ENCODE measurements around the gene ZNF800. TPM values are rescaled to one million over a fixed set of nuclear protein-coding genes. Genes with fewer than 3 reads are reported as not detected.
"Not testable (repeated sequence)": the region's sequence is repeated elsewhere in the genome, so short reads cannot be mapped to it uniquely, and the experiment has no call there.

Gene ZNF800, protein sequence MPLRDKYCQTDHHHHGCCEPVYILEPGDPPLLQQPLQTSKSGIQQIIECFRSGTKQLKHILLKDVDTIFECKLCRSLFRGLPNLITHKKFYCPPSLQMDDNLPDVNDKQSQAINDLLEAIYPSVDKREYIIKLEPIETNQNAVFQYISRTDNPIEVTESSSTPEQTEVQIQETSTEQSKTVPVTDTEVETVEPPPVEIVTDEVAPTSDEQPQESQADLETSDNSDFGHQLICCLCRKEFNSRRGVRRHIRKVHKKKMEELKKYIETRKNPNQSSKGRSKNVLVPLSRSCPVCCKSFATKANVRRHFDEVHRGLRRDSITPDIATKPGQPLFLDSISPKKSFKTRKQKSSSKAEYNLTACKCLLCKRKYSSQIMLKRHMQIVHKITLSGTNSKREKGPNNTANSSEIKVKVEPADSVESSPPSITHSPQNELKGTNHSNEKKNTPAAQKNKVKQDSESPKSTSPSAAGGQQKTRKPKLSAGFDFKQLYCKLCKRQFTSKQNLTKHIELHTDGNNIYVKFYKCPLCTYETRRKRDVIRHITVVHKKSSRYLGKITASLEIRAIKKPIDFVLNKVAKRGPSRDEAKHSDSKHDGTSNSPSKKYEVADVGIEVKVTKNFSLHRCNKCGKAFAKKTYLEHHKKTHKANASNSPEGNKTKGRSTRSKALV
- polyA plus RNA-seq (2013, experiment 1 of 2): 4.7 TPM
- polyA plus RNA-seq (2013, experiment 2 of 2): 4.9 TPM

DNA sequence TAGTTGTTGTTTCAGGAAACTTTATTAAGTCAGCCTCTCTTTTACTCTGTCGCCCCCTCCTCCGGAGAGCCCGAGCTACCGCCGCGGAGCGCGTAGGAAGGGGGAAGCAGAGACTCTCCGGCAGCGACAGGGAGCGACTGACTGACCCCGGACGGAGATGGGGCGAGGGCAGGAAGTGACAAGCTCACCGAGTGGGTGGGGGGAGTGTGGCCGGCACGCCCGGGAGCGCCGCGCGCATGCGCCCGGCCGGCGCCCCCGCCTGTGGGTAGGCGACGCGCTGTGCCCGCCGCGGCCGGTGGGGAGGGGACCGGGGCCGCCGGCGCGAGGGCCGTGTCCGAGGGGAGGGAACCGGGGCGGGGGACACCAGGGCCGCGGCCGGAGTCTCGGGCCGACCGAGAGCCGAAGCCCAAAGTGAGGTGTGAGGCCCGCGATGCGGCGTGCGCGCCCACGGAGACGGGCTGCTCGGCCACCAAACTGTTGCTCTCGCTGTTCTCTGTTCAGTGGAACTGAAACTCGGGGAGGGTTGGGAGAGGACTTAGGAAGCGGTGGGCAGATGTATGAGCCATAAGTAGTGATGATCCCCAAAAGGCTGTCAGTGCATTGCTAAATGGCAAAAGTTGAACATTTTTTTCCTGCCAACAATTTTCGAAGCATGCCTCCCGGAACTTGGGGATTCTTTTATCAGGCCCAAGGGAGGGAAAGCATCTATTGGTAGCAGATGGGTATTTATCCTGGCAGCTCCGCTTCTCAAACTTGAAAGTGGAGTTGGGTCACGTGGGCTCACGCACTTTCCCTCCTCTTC is at the start of gene ZNF800:
TSS of gene ZNF800 (minus strand) at position 143 of the 802 bp plus-strand sequence. CDS start 1,151 bp downstream, outside the sequence.
- peak within 1 kb of the TSS; percentile 49 for H3K9ac ChIP-seq (ENCODE audit: low read depth, low read length)
- peaks cover 6% of the 10 kb centered on the region; the same call in 1 of the 2 replicates for H3K4me1 ChIP-seq (ENCODE audit: insufficient read depth, low read length)
- H3K27ac ChIP-seq (ENCODE audit: low read depth, low read length): peak within 1 kb of the TSS; percentile 13; the same call in 1 of the 2 replicates
- peaks cover 70% of the 10 kb centered on the region for H3K27me3 ChIP-seq (ENCODE audit: insufficient read depth, low read length)
- peak within 1 kb of the TSS; percentile 97 for H3K4me3 ChIP-seq (ENCODE audit: low read length)
- peaks cover 21% of the 10 kb centered on the region; the same call in 1 of the 2 replicates for H3K36me3 ChIP-seq (ENCODE audit: insufficient read depth, low read length)
- under 1% methylated on average over 66 of the region's 67 CpGs for WGBS
- no peaks in the 10 kb centered on the region for H3K9me3 ChIP-seq (ENCODE audit: insufficient read depth, low read depth, low read length)

DNA sequence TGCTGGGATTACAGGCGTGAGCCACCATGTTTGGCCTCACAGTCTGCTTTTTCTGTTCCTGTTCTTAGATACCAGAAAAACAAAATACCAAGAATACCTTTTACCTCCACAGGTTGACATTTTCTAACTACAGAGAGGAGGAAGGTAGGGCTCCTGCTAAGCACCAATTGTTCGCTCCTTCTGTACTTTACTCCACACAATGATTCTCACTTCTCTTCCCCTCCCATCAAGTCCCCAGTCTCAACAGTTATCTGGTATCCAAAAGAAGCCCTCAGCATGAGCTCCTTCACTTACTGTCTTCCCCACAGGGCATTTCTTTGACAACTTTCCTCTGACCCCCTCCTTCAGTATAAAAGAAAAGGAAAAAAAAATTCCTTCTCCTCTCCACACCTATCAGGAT is 47.7 kb upstream of the ZNF800 start:
- 85% methylated on average over 2 of the region's 2 CpGs for WGBS
- no peaks in the 10 kb centered on the region for H3K36me3 ChIP-seq (ENCODE audit: insufficient read depth, low read length)

DNA sequence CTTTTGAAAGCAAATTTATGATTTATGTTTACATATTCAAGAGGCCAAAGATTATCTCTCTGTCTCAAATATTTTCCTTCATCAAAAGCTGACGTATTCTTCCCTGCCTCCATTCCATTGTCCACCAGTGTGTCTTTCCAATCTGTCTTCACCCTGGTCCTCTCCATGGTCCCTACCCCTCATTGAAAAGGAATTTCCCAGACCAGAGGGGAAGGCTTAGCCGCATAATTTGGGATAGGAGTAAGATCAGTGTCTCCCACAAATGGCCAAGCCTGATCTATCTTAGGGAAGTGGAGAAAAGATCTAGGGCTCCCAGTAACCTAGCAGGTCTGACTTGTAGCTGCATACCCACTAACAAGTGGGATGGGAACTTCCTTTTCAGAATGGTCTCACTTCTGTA is 46.3 kb upstream of the ZNF800 start:
- no peak overlapping the region for H3K9ac ChIP-seq (ENCODE audit: low read depth, low read length)
- H3K9me3 ChIP-seq (ENCODE audit: insufficient read depth, low read depth, low read length): no peaks in the 10 kb centered on the region
- H3K27me3 ChIP-seq (ENCODE audit: insufficient read depth, low read length): no peaks in the 10 kb centered on the region
- H3K36me3 ChIP-seq (ENCODE audit: insufficient read depth, low read length): no peaks in the 10 kb centered on the region
- no peak overlapping the region for H3K27ac ChIP-seq (ENCODE audit: low read depth, low read length)
- 0 out of 2 replicates have a peak, but pooled peaks cover 5% of the 10 kb centered on the region for H3K4me1 ChIP-seq (ENCODE audit: insufficient read depth, low read length)
- no peak overlapping the region for H3K4me3 ChIP-seq (ENCODE audit: low read length)
- WGBS: 82% methylated on average over 2 of the region's 2 CpGs

More for the DNA sequence above, 47.7 kb upstream of the ZNF800 start:
- no peak overlapping the region for H3K9ac ChIP-seq (ENCODE audit: low read depth, low read length)
- no peak overlapping the region for H3K4me3 ChIP-seq (ENCODE audit: low read length)
- no peaks in the 10 kb centered on the region for H3K27me3 ChIP-seq (ENCODE audit: insufficient read depth, low read length)
- no peak overlapping the region for H3K27ac ChIP-seq (ENCODE audit: low read depth, low read length)
- no peaks in the 10 kb centered on the region for H3K9me3 ChIP-seq (ENCODE audit: insufficient read depth, low read depth, low read length)
- 0 out of 2 replicates have a peak, but pooled peaks cover 5% of the 10 kb centered on the region for H3K4me1 ChIP-seq (ENCODE audit: insufficient read depth, low read length)

DNA sequence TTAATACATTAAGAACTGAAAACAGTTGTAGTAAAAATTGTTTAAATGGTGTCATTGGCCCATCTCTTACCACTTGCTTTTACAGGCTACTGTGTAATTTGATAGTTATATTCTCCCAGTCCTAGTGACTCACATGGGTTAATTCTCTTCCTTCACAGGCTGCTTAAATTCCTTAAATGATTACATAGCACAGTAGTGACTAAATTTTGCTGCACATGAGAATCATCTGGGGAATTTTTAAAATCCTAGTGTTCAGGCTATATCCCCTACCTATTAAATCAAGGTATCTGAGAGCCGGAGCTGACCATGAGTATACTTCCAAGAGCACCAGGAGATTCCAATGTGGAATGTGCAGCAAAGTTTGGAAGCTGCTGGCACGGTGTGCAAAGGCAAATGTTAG is 45.3 kb upstream of the ZNF800 start:
- 70% methylated on average over 2 of the region's 2 CpGs for WGBS

DNA sequence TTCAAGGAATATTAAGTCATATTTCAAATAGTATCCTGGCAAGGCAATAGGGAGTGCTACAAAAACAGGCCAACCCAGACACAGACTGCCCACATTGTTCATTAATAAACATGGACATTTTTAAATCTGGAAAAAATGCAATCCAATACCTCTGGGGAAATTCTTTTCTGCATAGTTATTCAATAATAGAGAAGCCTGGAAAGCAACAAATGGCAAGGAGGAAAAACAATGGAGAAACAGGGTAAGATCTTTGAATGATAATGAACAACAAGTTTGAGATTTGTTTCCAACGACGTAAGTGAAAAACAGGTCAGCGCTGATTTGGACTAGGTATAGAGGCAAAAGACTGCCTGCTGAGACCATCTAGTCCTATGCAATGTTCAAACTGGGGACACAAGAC is 44.7 kb upstream of the ZNF800 start:
- no peaks in the 10 kb centered on the region for H3K9me3 ChIP-seq (ENCODE audit: insufficient read depth, low read depth, low read length)
- no peak overlapping the region for H3K9ac ChIP-seq (ENCODE audit: low read depth, low read length)
- H3K36me3 ChIP-seq (ENCODE audit: insufficient read depth, low read length): no peaks in the 10 kb centered on the region
- no peaks in the 10 kb centered on the region for H3K27me3 ChIP-seq (ENCODE audit: insufficient read depth, low read length)
- no peak overlapping the region for H3K27ac ChIP-seq (ENCODE audit: low read depth, low read length)
- no peak overlapping the region for H3K4me3 ChIP-seq (ENCODE audit: low read length)
- 0 out of 2 replicates have a peak, but pooled peaks cover 5% of the 10 kb centered on the region for H3K4me1 ChIP-seq (ENCODE audit: insufficient read depth, low read length)
- 89% methylated on average over 3 of the region's 3 CpGs for WGBS

More for the DNA sequence above, 45.3 kb upstream of the ZNF800 start:
- H3K27ac ChIP-seq (ENCODE audit: low read depth, low read length): no peak overlapping the region
- H3K4me3 ChIP-seq (ENCODE audit: low read length): no peak overlapping the region
- no peaks in the 10 kb centered on the region for H3K36me3 ChIP-seq (ENCODE audit: insufficient read depth, low read length)
- H3K9ac ChIP-seq (ENCODE audit: low read depth, low read length): no peak overlapping the region
- H3K9me3 ChIP-seq (ENCODE audit: insufficient read depth, low read depth, low read length): no peaks in the 10 kb centered on the region
- 0 out of 2 replicates have a peak, but pooled peaks cover 5% of the 10 kb centered on the region for H3K4me1 ChIP-seq (ENCODE audit: insufficient read depth, low read length)
- no peaks in the 10 kb centered on the region for H3K27me3 ChIP-seq (ENCODE audit: insufficient read depth, low read length)

DNA sequence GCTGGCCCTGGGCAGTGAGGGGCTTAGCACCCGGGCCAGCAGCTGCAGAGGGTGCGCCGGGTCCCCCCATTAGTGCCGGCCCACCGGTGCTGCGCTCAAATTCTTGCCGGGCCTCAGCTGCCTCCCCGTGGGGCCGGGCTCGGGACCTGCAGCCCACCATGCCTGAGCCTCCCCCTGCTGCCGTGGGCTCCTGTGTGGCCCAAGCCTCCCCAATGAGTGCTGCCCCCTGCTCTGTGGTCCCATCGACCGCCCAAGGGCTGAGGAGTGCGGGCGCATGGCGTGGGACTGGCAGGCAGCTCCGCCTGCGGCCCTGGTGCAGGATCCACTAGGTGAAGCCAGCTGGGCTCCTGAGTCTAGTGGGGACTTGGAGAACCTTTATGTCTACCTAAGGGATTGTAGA is 36.8 kb upstream of the ZNF800 start:
- not testable (repeated sequence) for H3K27me3 ChIP-seq (ENCODE audit: insufficient read depth, low read length); H3K9ac ChIP-seq (ENCODE audit: low read depth, low read length); H3K9me3 ChIP-seq (ENCODE audit: insufficient read depth, low read depth, low read length); H3K36me3 ChIP-seq (ENCODE audit: insufficient read depth, low read length); H3K4me1 ChIP-seq (ENCODE audit: insufficient read depth, low read length); H3K27ac ChIP-seq (ENCODE audit: low read depth, low read length); H3K4me3 ChIP-seq (ENCODE audit: low read length)
- 93% methylated on average over 18 of the region's 18 CpGs for WGBS

DNA sequence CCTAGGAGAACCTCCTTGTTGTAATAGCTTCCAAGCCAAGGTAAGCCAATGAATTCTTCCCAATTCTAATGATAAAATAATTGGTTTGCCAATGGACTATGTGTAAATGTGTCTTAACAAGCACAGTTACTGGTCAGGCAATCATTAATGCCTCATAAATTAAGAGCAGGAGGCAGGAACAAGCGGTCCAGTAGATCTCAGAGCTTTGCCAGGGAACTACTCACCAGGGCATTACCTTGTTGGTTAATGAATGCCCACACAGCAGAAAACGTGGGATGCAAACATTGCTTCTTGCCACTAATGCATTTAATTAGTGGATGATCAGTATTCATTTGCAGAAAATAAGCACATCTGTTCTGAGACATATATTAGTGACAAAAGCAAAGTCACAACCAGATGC is 26.7 kb upstream of the ZNF800 start:
- no peak overlapping the region for H3K27ac ChIP-seq (ENCODE audit: low read depth, low read length)
- no peak overlapping the region for H3K4me3 ChIP-seq (ENCODE audit: low read length)
- no peaks in the 10 kb centered on the region for H3K9me3 ChIP-seq (ENCODE audit: insufficient read depth, low read depth, low read length)
- H3K27me3 ChIP-seq (ENCODE audit: insufficient read depth, low read length): 0 out of 2 replicates have a peak, but pooled peaks cover 2% of the 10 kb centered on the region
- H3K4me1 ChIP-seq (ENCODE audit: insufficient read depth, low read length): no peaks in the 10 kb centered on the region
- WGBS: 85% methylated on average over 2 of the region's 2 CpGs
- H3K9ac ChIP-seq (ENCODE audit: low read depth, low read length): no peak overlapping the region
- no peaks in the 10 kb centered on the region for H3K36me3 ChIP-seq (ENCODE audit: insufficient read depth, low read length)

DNA sequence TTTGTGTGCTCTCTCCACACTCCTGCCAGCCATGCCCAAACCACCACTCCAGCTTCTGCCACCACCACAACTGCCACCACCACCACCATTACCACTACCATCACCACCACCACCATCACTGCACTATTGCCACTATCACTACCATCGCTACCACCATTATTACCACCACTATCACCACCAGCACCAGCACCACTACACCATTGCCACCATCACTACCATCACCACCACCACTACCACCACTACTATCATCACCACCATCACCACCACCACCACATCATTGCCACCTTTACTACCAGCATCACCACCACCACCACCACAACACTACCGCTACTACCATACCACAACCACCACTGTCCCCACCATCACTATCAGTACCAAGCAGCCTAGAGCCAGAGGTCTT is 26.0 kb upstream of the ZNF800 start:
- no peak overlapping the region for H3K27ac ChIP-seq (ENCODE audit: low read depth, low read length)
- no peaks in the 10 kb centered on the region for H3K9me3 ChIP-seq (ENCODE audit: insufficient read depth, low read depth, low read length)
- H3K9ac ChIP-seq (ENCODE audit: low read depth, low read length): no peak overlapping the region
- no peaks in the 10 kb centered on the region for H3K4me1 ChIP-seq (ENCODE audit: insufficient read depth, low read length)
- H3K27me3 ChIP-seq (ENCODE audit: insufficient read depth, low read length): 0 out of 2 replicates have a peak, but pooled peaks cover 2% of the 10 kb centered on the region
- no peaks in the 10 kb centered on the region for H3K36me3 ChIP-seq (ENCODE audit: insufficient read depth, low read length)
- no peak overlapping the region for H3K4me3 ChIP-seq (ENCODE audit: low read length)
- WGBS: 48% methylated on average over 2 of the region's 2 CpGs

DNA sequence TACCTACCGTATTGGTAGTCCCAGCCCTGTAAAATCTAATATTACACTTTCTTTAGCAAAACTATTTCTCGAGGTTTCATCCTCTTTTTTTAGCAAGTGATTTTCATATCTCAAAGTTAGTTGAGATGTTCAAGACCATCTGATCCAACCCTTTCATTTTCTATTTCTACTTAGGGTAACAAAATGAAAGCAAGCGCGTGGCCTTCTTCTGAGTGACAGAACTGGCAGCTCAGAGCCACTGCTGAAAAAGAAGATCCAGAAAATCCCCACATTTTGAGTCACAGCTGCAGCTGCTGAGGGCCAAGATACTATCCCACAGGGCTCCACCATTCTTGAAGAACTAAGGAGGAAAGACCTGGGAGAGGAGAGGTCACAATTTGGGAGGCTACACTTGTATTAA is 24.8 kb upstream of the ZNF800 start:
- H3K4me1 ChIP-seq (ENCODE audit: insufficient read depth, low read length): no peaks in the 10 kb centered on the region
- H3K36me3 ChIP-seq (ENCODE audit: insufficient read depth, low read length): no peaks in the 10 kb centered on the region
- H3K9ac ChIP-seq (ENCODE audit: low read depth, low read length): no peak overlapping the region
- H3K4me3 ChIP-seq (ENCODE audit: low read length): no peak overlapping the region
- H3K9me3 ChIP-seq (ENCODE audit: insufficient read depth, low read depth, low read length): no peaks in the 10 kb centered on the region
- H3K27ac ChIP-seq (ENCODE audit: low read depth, low read length): no peak overlapping the region
- peaks cover 8% of the 10 kb centered on the region; the same call in 1 of the 2 replicates for H3K27me3 ChIP-seq (ENCODE audit: insufficient read depth, low read length)
- WGBS: 94% methylated on average over 4 of the region's 4 CpGs

DNA sequence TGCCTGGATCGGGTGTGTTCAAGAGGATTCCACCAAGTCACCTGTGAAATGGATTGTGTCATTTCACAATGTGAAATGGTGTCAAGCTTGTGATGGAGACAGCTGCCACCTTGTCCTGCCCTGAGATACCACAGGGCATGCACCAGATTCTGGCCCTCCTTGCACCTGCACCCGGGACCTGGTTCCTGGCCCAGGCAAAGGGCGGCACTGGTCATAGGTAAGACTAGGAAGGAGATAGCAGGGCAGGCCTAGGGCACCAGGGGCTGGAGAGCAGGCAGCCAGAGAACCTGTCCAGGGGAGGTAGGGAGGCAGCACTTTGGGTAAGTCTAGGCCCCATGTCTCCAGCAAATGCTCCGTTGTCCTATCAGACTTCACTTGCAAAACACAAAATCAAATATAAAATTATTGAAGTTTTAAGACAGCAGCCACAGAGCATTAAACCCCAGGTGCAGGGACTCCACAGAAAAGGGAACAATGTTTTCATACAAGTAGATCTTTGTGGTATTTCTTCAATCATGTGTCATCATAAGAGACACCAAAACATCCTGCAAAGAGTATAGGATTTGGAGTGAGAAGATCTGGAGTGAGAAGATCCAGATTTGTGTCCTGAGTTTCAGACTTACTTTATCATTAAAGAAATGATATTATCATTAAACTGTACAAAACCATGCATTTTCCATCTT is 22.7 kb upstream of the ZNF800 start:
- Histone ChIP-seq H3K27me3 (ENCODE audit: insufficient read depth, low read length) (peaks cover 6% of the 10 kb centered on the region; the same call in 1 of the 2 replicates), H3K4me3 (ENCODE audit: low read length) (no peak overlapping the region), H3K9ac (ENCODE audit: low read depth, low read length) (no peak overlapping the region), H3K9me3 (ENCODE audit: insufficient read depth, low read depth, low read length) (no peaks in the 10 kb centered on the region), H3K4me1 (ENCODE audit: insufficient read depth, low read length) (no peaks in the 10 kb centered on the region), H3K27ac (ENCODE audit: low read depth, low read length) (no peak overlapping the region), H3K36me3 (ENCODE audit: insufficient read depth, low read length) (no peaks in the 10 kb centered on the region)
- WGBS: 95% methylated on average over 4 of the region's 4 CpGs

Data from HUES64 (cell line).